ACC112 (cell line): ENCODE data around the gene PPA1.

Experiments
- H2AFZ ChIP-seq: fragments of 200-600 bp; sonication (generic); one replicate; pipeline ENCODE4 v1.6.0; 2017; ENCODE audit warnings: antibody characterized with exemption, low read length; ENCODE audit not compliant: unreplicated experiment
- H3K27ac ChIP-seq: fragments of 200-600 bp; sonication (generic); 2 replicates; pipeline ENCODE4 v1.5.1; 2014; ENCODE audit warnings: low read depth, mild to moderate bottlenecking, antibody characterized with exemption, low read length, moderate library complexity
- H3K27me3 ChIP-seq: fragments of 200-600 bp; sonication (generic); 2 replicates; pipeline ENCODE4 v1.6.1; 2014; ENCODE audit warnings: mild to moderate bottlenecking, antibody characterized with exemption, low read length, moderate library complexity, mixed read lengths; ENCODE audit not compliant: insufficient read depth
- H3K36me3 ChIP-seq: fragments of 200-600 bp; sonication (generic); 2 replicates; pipeline ENCODE4 v1.6.1; 2016; ENCODE audit warnings: mild to moderate bottlenecking, antibody characterized with exemption, low read length, moderate library complexity, mixed read lengths; ENCODE audit not compliant: insufficient read depth
- H3K4me1 ChIP-seq: fragments of 200-600 bp; sonication (generic); one replicate; pipeline ENCODE4 v1.6.1; 2016; ENCODE audit warnings: low read length, mixed read lengths; ENCODE audit not compliant: insufficient read depth, unreplicated experiment, control insufficient read depth
- H3K4me3 ChIP-seq: fragments of 200-600 bp; sonication (generic); 2 replicates; pipeline ENCODE4 v1.5.1; 2014; ENCODE audit warnings: mild to moderate bottlenecking, low read depth, low read length
- H3K79me2 ChIP-seq: fragments of 200-600 bp; sonication (generic); one replicate; pipeline ENCODE4 v1.6.0; 2016; ENCODE audit warnings: low read length; ENCODE audit not compliant: control insufficient read depth, unreplicated experiment, insufficient read depth

The PPA1 gene

DNA sequence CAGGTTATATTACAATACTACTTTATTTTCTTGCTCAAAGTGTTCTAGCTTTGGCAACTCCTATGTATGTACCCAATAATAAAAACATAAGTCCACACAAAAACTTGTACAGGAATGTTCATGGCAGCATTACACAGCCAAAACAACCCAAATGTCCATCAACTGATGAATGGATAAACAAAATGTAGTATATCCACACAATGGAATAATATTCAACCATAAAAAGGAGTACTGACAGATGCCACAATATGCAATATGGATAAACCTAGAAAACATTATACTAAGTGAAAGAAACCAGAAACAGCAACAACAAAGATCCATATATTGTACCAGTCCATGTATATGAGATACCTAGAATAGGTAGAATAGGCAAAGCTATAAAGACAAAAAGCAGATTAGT, 21.0 kb downstream of the PPA1 start:
- Histone ChIP-seq H3K27me3 (no peaks in the 10 kb centered on the region), H3K27ac (no peak overlapping the region), H3K79me2 (no peaks in the 10 kb centered on the region), H3K36me3 (peaks cover 41% of the 10 kb centered on the region), H2AFZ (no peak overlapping the region), H3K4me1 (no peaks in the 10 kb centered on the region), H3K4me3 (no peak overlapping the region)

DNA sequence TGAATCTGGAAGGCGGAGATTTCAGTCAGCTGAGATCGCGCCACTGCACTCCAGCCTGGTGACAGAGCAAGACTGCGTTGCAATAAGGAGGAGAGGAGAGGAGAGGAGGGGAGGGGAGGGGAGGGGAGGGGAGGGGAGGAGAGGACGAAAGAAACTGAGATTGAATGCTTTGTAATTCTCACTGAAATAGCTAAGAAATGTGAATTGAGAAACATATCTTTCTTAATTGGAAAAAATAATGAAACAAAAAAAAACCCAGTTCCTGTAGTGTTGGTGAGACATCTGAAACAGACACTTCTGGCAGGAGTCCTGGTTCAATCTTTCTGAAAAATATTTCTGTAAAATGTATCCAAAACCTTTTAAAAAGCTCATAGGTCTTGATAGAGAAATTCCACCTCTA, 26.5 kb downstream of the PPA1 start:
- Histone ChIP-seq H3K27ac (no peak overlapping the region), H3K79me2 (no peaks in the 10 kb centered on the region), H3K4me1 (no peaks in the 10 kb centered on the region), H2AFZ (no peak overlapping the region), H3K4me3 (no peak overlapping the region), H3K36me3 (peaks cover 29% of the 10 kb centered on the region), H3K27me3 (no peaks in the 10 kb centered on the region)

DNA sequence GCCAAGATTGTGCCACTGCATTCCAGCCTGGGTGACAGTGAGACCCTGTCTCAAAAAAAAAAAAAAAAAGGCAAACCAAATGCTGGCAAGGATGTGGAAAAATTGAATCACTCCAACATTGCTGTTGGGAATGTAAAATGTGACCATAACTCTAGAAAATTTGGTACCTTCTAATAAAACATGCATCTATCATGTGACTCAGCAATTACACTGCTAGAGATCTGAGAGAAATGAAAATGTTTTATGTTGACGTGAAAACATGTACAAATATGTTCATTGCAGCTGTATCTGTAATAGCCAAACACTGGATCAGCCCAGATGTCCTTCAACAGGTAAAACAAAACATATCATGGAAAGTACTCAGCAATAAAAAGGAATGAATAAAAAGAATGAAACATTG, 32.1 kb downstream of the PPA1 start:
- peaks cover 4% of the 10 kb centered on the region for H3K4me1 ChIP-seq
- no peak overlapping the region for H2AFZ ChIP-seq
- no peak overlapping the region for H3K4me3 ChIP-seq
- no peaks in the 10 kb centered on the region for H3K79me2 ChIP-seq
- H3K27me3 ChIP-seq, result no peaks in the 10 kb centered on the region
- H3K36me3 ChIP-seq, result peaks cover 32% of the 10 kb centered on the region
- peak overlapping the region; percentile 12; the same call in 1 of the 2 replicates for H3K27ac ChIP-seq

DNA sequence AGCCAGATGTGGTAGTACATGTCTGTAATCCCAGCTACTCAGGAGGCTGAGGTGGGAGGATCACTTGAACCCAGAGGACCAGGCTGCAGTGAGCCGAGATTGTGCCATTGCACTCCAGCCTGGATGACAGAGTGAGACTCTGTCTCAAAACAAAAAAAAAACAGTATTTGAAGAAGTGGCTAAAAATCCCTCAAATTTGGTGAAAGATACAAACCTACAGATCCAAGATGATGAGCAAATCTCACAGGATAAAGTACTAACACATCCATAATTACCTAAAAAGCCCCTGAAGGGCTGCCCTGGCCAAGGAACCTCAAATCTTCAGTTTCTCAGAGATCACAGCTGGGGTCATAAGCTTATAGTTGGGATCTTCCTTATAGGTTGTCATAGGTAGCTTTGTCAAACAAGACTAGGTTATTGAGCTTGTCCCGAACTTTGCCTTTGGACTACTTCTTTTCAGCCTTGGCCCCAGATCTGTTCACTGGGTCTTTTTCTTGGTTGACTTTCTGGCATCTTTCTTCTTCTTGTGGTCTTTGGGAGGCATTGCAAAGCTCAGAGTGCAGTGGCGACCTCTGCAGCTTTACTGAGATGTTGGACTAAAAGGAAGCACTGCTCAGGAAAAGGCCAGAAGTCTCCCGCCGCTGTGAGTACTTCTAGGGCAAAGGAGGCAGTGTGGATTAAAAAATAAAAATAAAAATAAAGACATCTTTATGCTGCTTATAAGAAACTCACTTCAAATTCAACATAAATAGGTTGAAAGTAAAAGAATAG, 34.3 kb downstream of the PPA1 start:
- Histone ChIP-seq H3K27me3 (no peaks in the 10 kb centered on the region), H3K36me3 (peaks cover 23% of the 10 kb centered on the region), H3K4me3 (no peak overlapping the region), H3K4me1 (peaks cover 9% of the 10 kb centered on the region), H2AFZ (no peak overlapping the region), H3K27ac (no peak overlapping the region), H3K79me2 (no peaks in the 10 kb centered on the region)

DNA sequence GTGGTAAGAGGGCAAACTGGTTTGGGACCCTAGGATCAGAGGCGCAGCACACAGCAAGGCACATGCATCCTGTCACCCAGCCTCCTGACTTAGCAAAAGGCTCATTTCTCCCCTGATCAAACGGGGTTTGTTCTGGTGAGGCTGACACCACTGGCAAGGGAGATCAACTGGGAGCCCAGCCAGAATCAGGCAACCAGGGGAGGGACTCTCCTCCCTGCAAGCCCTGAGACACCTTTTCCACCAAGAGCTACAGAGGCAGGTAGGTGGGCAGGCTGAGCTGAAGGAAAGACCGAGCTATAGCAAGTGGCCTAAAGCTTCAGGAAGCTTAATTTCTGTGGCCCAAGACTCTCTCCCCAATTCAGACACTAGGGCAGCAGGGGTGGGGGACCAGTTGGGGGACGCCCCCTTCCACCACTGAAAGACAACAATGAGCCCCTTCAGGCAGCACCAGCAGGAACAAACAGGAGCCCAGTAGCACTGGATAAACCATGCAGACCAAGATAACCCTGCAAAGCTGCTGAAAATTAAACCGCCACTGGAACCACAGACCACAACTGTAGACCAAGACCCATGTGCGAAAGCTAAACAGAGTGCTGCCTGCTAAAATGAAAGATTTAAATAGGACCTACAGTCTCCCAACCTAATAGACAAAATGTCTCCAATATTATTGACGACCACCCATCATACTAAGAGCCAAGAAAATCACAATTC, 35.8 kb downstream of the PPA1 start:
- H3K79me2 ChIP-seq, result no peaks in the 10 kb centered on the region
- H3K4me3 ChIP-seq, result no peak overlapping the region
- H3K27ac ChIP-seq, result no peak overlapping the region
- peaks cover 24% of the 10 kb centered on the region for H3K4me1 ChIP-seq
- peaks cover 23% of the 10 kb centered on the region for H3K36me3 ChIP-seq
- H2AFZ ChIP-seq, result no peak overlapping the region
- H3K27me3 ChIP-seq, result no peaks in the 10 kb centered on the region

DNA sequence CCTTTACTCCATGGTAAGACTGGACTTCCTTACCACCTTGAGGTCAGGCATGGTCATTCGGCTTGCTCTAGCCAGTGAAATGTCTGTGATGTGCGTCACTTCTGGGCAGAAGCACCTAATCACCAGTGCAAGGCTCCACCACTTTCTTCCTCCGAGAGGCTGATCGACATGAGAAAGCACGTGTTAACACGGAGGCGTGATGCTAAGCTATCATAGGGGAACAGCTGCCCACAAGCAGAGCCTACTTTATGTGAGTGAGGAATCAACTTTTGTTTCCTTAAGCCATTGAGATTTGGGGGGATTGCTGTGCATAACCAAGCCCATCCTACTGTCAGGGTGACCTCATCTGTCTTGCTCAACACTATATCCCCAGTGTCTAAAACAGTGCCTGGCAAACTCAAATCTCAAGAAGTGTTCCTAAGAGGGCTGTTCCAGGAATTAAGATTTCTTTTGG, 39.8 kb downstream of the PPA1 start:
- no peaks in the 10 kb centered on the region for H3K36me3 ChIP-seq
- no peak overlapping the region for H2AFZ ChIP-seq
- H3K4me3 ChIP-seq, result no peak overlapping the region
- H3K79me2 ChIP-seq, result no peaks in the 10 kb centered on the region
- H3K27me3 ChIP-seq, result no peaks in the 10 kb centered on the region
- peak overlapping the region; percentile 98 for H3K27ac ChIP-seq
- peaks cover 46% of the 10 kb centered on the region for H3K4me1 ChIP-seq

DNA sequence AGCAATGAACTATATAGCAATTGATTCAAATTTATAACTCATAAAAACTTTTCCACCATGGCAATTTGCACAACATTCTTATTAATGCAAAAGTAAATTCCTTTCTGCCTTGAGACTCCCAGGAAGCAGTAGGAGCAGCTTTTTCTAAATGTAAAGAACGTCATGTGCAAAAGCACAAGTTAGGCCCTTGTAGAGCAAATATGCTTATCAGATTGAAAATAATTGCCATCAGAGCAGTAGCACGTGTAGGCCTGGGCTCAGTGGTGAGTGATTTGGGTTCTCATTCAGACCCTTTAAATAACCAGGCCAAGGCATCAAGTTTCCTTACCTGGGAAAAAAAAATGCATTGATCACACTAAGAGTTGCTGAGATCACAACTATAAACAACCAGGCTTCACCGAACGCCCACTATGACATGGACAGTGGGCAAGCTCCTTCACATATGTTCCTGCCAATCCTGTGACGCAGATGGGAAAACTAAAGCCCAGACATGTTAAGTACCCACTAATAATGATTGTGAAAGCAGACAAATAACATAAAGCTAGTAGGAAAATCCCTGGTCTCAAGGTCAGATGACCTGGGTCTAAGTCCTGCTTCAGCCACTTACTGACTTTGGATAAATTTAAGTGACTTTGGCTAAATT, 40.8 kb downstream of the PPA1 start:
- H3K4me3 ChIP-seq, result peak overlapping the region; percentile 28; the same call in 1 of the 2 replicates

DNA sequence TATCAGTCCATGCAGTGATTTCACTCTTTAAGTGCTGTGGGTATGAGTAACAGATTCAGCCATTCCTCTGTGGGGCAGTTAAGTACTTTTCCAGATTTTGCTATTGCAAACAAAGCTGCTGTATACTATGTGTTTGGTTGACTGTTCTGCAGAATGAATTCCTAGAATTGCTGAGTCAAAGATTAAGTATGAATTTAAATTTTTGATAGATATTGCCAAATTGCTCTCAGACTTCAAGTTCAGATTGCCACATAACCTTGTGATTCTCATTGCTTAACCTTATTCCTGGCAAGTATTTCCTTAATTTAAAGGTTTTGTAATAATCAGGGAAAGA, 41.3 kb downstream of the PPA1 start:
- Histone ChIP-seq H3K79me2 (no peaks in the 10 kb centered on the region), H3K27me3 (no peaks in the 10 kb centered on the region), H3K4me3 (peak overlapping the region; percentile 41), H3K4me1 (peaks cover 46% of the 10 kb centered on the region), H2AFZ (no peak overlapping the region), H3K27ac (peak overlapping the region; percentile 98), H3K36me3 (no peaks in the 10 kb centered on the region)

More for the DNA sequence above, 40.8 kb downstream of the PPA1 start:
- no peak overlapping the region for H2AFZ ChIP-seq
- H3K27ac ChIP-seq, result peak overlapping the region; percentile 98
- no peaks in the 10 kb centered on the region for H3K27me3 ChIP-seq
- no peaks in the 10 kb centered on the region for H3K79me2 ChIP-seq
- peaks cover 46% of the 10 kb centered on the region for H3K4me1 ChIP-seq
- no peaks in the 10 kb centered on the region for H3K36me3 ChIP-seq

DNA sequence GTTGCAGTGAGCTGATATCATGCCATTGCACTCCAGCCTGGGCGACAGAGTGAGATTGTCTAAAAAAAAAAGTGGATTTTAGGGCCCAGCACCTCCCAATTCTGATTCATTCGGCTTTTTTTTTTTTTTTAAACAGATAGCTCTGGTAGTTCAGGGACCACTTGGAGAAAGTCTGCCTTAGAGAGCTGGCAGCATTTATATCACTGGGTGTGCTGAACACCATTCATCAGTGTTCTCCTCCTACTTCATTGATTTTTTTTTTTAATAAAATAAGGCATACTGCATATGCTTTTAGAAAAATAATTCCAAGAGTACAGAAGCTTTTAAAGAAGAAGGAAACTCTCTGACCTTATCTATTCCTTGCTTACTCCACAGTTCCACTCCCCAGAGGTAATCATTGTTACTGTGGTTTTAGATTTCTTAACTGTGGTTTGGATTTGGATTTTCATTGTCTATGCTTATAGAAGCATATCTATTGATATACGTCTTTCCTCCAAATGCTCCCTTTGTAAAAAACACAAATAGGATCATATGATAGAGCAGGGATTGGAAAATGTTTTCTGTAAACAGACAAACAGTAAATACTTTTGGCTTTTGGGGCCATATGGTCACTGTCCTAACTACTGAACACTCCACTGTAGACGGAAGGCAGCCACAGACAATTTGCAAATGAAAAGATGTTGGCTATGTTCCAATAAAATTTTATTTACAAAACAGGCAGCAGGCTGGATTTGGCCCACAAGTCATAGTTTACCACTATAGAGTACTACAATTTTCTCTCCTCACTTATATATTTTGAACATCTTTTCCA, 41.9 kb downstream of the PPA1 start:
- Histone ChIP-seq H3K79me2 (no peaks in the 10 kb centered on the region), H2AFZ (no peak overlapping the region), H3K36me3 (no peaks in the 10 kb centered on the region), H3K4me3 (peak overlapping the region; percentile 41), H3K27me3 (no peaks in the 10 kb centered on the region), H3K4me1 (peaks cover 46% of the 10 kb centered on the region), H3K27ac (peak overlapping the region; percentile 98)

DNA sequence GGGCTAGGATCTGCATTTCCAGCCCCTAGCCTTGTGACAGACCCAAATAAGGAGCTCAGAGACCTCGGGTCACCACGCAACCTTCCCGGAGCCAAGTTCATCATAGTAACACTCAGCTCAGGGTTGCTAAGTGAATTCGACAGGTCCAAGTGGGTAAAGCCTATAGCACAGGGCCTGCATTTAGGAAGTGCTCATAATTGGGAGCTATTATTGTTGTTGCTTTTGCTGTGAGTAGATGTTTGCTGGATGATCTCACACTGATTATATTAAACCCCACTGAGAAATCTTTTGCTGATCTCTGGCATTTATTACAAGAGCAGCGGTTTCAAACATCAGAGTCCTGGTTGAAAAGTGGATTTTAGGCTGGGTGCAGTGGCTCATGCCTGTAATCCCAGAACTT, 42.6 kb downstream of the PPA1 start:
- H3K36me3 ChIP-seq, result no peaks in the 10 kb centered on the region
- no peaks in the 10 kb centered on the region for H3K79me2 ChIP-seq
- peak overlapping the region; percentile 21; the same call in 1 of the 2 replicates for H3K4me3 ChIP-seq
- H2AFZ ChIP-seq, result no peak overlapping the region
- peak overlapping the region; percentile 98 for H3K27ac ChIP-seq
- H3K4me1 ChIP-seq, result peaks cover 46% of the 10 kb centered on the region
- H3K27me3 ChIP-seq, result no peaks in the 10 kb centered on the region
